IMR-90 (cell line): ENCODE data around the gene TLR6.

Experiments
- BHLHE40 ChIP-seq: fragments of 150-350 bp; IDR thresholded peaks from 2 replicates; pipeline ENCODE4 v1.6.1; 2016; ENCODE audit warnings: mild to moderate bottlenecking, low read depth, low read length
- CEBPB ChIP-seq: IDR thresholded peaks from 2 replicates; pipeline ENCODE4 v1.6.1; 2012; ENCODE audit warnings: low read depth, low read length, improper control_type of control experiment
- FOS ChIP-seq: fragments of 150-350 bp; IDR thresholded peaks from 2 replicates; pipeline ENCODE4 v1.6.1; 2016; ENCODE audit warnings: low read depth, low read length
- MAFK ChIP-seq: IDR thresholded peaks from 2 replicates; pipeline ENCODE4 v1.6.1; 2012; ENCODE audit warnings: low read depth, low read length, improper control_type of control experiment
- MAZ ChIP-seq: IDR thresholded peaks from 2 replicates; pipeline ENCODE4 v1.6.1; 2012; ENCODE audit warnings: low read depth, mild to moderate bottlenecking, low read length, improper control_type of control experiment, moderate library complexity, borderline replicate concordance
- MXI1 ChIP-seq: IDR thresholded peaks from 2 replicates; pipeline ENCODE4 v1.6.1; 2012; ENCODE audit warnings: low read depth, mild to moderate bottlenecking, low read length, moderate library complexity, borderline replicate concordance
- POLR2A ChIP-seq: IDR thresholded peaks from 2 replicates; pipeline ENCODE4 v1.6.1; 2012; ENCODE audit warnings: mild to moderate bottlenecking, low read depth, low read length
- RAD21 ChIP-seq: IDR thresholded peaks from 2 replicates; pipeline ENCODE4 v1.6.1; 2012; ENCODE audit warnings: low read length, improper control_type of control experiment
- RCOR1 ChIP-seq: IDR thresholded peaks from 2 replicates; pipeline ENCODE4 v1.6.1; 2012; ENCODE audit warnings: mild to moderate bottlenecking, low read length, improper control_type of control experiment; ENCODE audit not compliant: insufficient replicate concordance
- RFX5 ChIP-seq: IDR thresholded peaks from 2 replicates; pipeline ENCODE4 v1.8.0; 2012; ENCODE audit warnings: low read depth, mild to moderate bottlenecking, low read length, moderate library complexity
- SMC3 ChIP-seq: fragments of 150-350 bp; IDR thresholded peaks from 2 replicates; pipeline ENCODE4 v1.6.1; 2016; ENCODE audit warnings: low read depth, mild to moderate bottlenecking, antibody characterized with exemption, low read length, moderate library complexity
- TF ChIP-seq, protein P1 (sequence below): conservative IDR thresholded peaks from 2 replicates; pipeline ENCODE4 v1.5.1; 2012; ENCODE audit warnings: mild to moderate bottlenecking, low read depth, low read length, improper control_type of control experiment
- TF ChIP-seq, protein P2 (sequence below): fragments of 150-350 bp; IDR thresholded peaks from 2 replicates; pipeline ENCODE4 v1.6.1; 2017; ENCODE audit warnings: mild to moderate bottlenecking, antibody characterized with exemption, low read length, low read depth

DNA sequence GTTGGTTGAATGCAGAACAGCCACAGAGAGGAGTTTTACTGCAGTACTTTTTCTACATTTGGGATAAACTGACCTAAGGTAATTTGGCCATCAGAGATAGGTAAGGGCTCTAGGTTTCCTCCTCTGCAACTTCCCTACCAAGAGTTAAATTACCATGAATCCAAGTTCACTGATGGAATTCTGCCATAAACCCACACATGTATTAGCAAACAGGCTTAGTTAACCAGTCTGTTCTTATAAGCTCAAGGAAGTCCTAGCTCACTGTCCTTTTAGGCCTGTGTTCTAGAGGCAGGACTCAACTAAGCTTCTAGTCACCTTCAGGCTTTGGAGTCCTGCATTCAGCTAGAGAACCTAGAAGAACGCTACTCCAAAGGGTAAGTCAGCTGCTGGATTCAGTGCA, 15.0 kb upstream of the TLR6 start:
- TF ChIP-seq SMC3: no peak
- TF ChIP-seq, protein P1, sequence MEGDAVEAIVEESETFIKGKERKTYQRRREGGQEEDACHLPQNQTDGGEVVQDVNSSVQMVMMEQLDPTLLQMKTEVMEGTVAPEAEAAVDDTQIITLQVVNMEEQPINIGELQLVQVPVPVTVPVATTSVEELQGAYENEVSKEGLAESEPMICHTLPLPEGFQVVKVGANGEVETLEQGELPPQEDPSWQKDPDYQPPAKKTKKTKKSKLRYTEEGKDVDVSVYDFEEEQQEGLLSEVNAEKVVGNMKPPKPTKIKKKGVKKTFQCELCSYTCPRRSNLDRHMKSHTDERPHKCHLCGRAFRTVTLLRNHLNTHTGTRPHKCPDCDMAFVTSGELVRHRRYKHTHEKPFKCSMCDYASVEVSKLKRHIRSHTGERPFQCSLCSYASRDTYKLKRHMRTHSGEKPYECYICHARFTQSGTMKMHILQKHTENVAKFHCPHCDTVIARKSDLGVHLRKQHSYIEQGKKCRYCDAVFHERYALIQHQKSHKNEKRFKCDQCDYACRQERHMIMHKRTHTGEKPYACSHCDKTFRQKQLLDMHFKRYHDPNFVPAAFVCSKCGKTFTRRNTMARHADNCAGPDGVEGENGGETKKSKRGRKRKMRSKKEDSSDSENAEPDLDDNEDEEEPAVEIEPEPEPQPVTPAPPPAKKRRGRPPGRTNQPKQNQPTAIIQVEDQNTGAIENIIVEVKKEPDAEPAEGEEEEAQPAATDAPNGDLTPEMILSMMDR: no peak
- no peak for TF ChIP-seq POLR2A
- TF ChIP-seq FOS: no peak
- no peak for TF ChIP-seq BHLHE40
- TF ChIP-seq MAFK: no peak
- no peak for TF ChIP-seq CEBPB
- TF ChIP-seq MAZ: no peak
- no peak for TF ChIP-seq RAD21
- TF ChIP-seq, protein P2, sequence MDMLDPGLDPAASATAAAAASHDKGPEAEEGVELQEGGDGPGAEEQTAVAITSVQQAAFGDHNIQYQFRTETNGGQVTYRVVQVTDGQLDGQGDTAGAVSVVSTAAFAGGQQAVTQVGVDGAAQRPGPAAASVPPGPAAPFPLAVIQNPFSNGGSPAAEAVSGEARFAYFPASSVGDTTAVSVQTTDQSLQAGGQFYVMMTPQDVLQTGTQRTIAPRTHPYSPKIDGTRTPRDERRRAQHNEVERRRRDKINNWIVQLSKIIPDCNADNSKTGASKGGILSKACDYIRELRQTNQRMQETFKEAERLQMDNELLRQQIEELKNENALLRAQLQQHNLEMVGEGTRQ: no peak
- TF ChIP-seq RCOR1: no peak
- no peak for TF ChIP-seq MXI1
- no peak for TF ChIP-seq RFX5
